IMR-90 (cell line): Measurements from ENCODE around the gene MNAT1. TPM values are rescaled to one million over a fixed set of nuclear protein-coding genes. Genes with fewer than 3 reads are reported as not detected.

Experiments
- ATAC-seq: fragments of 200-7000 bp; cut with Tn5 transposase; 2 replicates; pipeline ENCODE4 v1.9.1; 2020; ENCODE audit warnings: low read depth, mild to moderate bottlenecking, moderate library complexity
- BruUV-seq: library from RNA; stranded (reverse); fragments of 400-500 nt; replicated peaks from 2 replicates; lab custom pipeline; 2021; lab: Mats Ljungman, UMichigan
- CTCF ChIA-PET: fragments of 300-600 bp; formaldehyde crosslinking; extraction: SDS; loops from one replicate; lab custom pipeline; 2021; ENCODE audit warnings: antibody characterized with exemption; lab: Yijun Ruan, JAX
- POLR2A ChIA-PET: fragments of 300-600 bp; sonication (Branson Sonifier 250); formaldehyde crosslinking; loops from one replicate; lab custom pipeline; 2022; ENCODE audit warnings: antibody characterized with exemption; ENCODE audit not compliant: unreplicated experiment; lab: Charles Lee
- DNase-seq: peaks from one replicate; pipeline ENCODE4 v3.0.0; 2013
- H2AFZ ChIP-seq: replicated peaks from 2 replicates; pipeline ENCODE3; 2013; ENCODE audit warnings: low read length, mild to moderate bottlenecking; ENCODE audit not compliant: poor library complexity
- H2AK5ac ChIP-seq: 2 replicates; pipeline ENCODE4 v1.6.1; 2013; ENCODE audit warnings: low read depth, low read length, inconsistent platforms
- H2AK9ac ChIP-seq: replicated peaks from 2 replicates; pipeline ENCODE3; 2013; ENCODE audit warnings: mild to moderate bottlenecking, low read depth, low read length, moderate library complexity; ENCODE audit not compliant: poor library complexity
- H2BK120ac ChIP-seq: 2 replicates; pipeline ENCODE4 v1.6.1; 2013; ENCODE audit warnings: low read depth, low read length, inconsistent platforms
- H2BK15ac ChIP-seq: 3 replicates; pipeline ENCODE4 v1.6.1; 2013; ENCODE audit warnings: low read depth, low read length, inconsistent platforms
- H2BK20ac ChIP-seq: 2 replicates; pipeline ENCODE4 v1.6.1; 2013; ENCODE audit warnings: low read depth, mild to moderate bottlenecking, inconsistent platforms, low read length, moderate library complexity
- H2BK5ac ChIP-seq: 2 replicates; pipeline ENCODE4 v1.6.1; 2013; ENCODE audit warnings: mild to moderate bottlenecking, low read depth, low read length, inconsistent platforms; ENCODE audit not compliant: poor library complexity, severe bottlenecking
- H3K14ac ChIP-seq: replicated peaks from 2 replicates; pipeline ENCODE4 v1.6.1; 2013; ENCODE audit warnings: low read depth, low read length, inconsistent platforms
- H3K18ac ChIP-seq: 2 replicates; pipeline ENCODE4 v1.6.1; 2013; ENCODE audit warnings: low read depth, low read length, control low read depth
- H3K23ac ChIP-seq: 2 replicates; pipeline ENCODE4 v1.6.1; 2013; ENCODE audit warnings: low read depth, low read length, inconsistent platforms
- H3K27ac ChIP-seq: 2 replicates; pipeline ENCODE4 v1.5.1; 2013; ENCODE audit warnings: mild to moderate bottlenecking, control low read depth, low read length; ENCODE audit not compliant: insufficient read depth
- H3K27me3 ChIP-seq: 2 replicates; pipeline ENCODE4 v1.6.1; 2013; ENCODE audit warnings: low read length; ENCODE audit not compliant: control insufficient read depth, insufficient read depth
- H3K36me3 ChIP-seq: 2 replicates; pipeline ENCODE4 v1.6.1; 2013; ENCODE audit warnings: low read length, mixed read lengths; ENCODE audit not compliant: control insufficient read depth, insufficient read depth
- H3K4ac ChIP-seq: 2 replicates; pipeline ENCODE4 v1.6.1; 2013; ENCODE audit warnings: low read depth, low read length, inconsistent platforms
- H3K4me1 ChIP-seq: 2 replicates; pipeline ENCODE4 v1.6.1; 2013; ENCODE audit warnings: low read length, mixed read lengths; ENCODE audit not compliant: control insufficient read depth, insufficient read depth
- H3K4me2 ChIP-seq: 2 replicates; pipeline ENCODE4 v1.6.1; 2013; ENCODE audit warnings: low read depth, mild to moderate bottlenecking, control low read depth, low read length, moderate library complexity
- H3K4me3 ChIP-seq: 2 replicates; pipeline ENCODE4 v1.5.1; 2013; ENCODE audit warnings: low read depth, mild to moderate bottlenecking, control low read depth, low read length, moderate library complexity; ENCODE audit not compliant: insufficient read depth
- H3K56ac ChIP-seq: 2 replicates; pipeline ENCODE4 v1.6.1; 2013; ENCODE audit warnings: low read length, inconsistent platforms; ENCODE audit not compliant: insufficient read depth; ENCODE audit errors: extremely low read depth
- H3K79me1 ChIP-seq, 2 experiments: 2 replicates each; pipeline ENCODE4 v1.6.1; 2013; ENCODE audit warnings: low read length in 2 of 2, inconsistent platforms in 1 of 2, low read depth in 1 of 2
- H3K9ac ChIP-seq: 2 replicates; pipeline ENCODE4 v1.6.1; 2013; ENCODE audit warnings: low read depth, low read length, control low read depth
- H3K9me1 ChIP-seq: 2 replicates; pipeline ENCODE4 v1.6.1; 2013; ENCODE audit warnings: low read length, inconsistent platforms; ENCODE audit not compliant: insufficient read depth
- H3K9me3 ChIP-seq: 2 replicates; pipeline ENCODE4 v1.6.1; 2013; ENCODE audit warnings: low read length; ENCODE audit not compliant: control insufficient read depth, insufficient read depth
- H4K20me1 ChIP-seq: 2 replicates; pipeline ENCODE4 v1.6.1; 2013; ENCODE audit warnings: low read length, inconsistent platforms; ENCODE audit not compliant: insufficient read depth
- H4K5ac ChIP-seq: 2 replicates; pipeline ENCODE4 v1.6.1; 2013; ENCODE audit warnings: mild to moderate bottlenecking, low read depth, low read length, control low read depth
- H4K8ac ChIP-seq, 2 experiments: 2 replicates each; pipeline ENCODE4 v1.6.1; 2013; ENCODE audit warnings: low read depth in 2 of 2, low read length in 2 of 2, control low read depth in 1 of 2, inconsistent platforms in 1 of 2
- H4K91ac ChIP-seq: 2 replicates; pipeline ENCODE4 v1.6.1; 2013; ENCODE audit warnings: low read depth, low read length, inconsistent platforms; ENCODE audit not compliant: insufficient read depth
- CEBPB ChIP-seq: IDR thresholded peaks from 2 replicates; pipeline ENCODE4 v1.6.1; 2012; ENCODE audit warnings: low read depth, low read length, improper control_type of control experiment
- ELK1 ChIP-seq: fragments of 150-350 bp; IDR thresholded peaks from 2 replicates; pipeline ENCODE4 v1.6.1; 2016; ENCODE audit warnings: low read depth, mild to moderate bottlenecking, low read length, moderate library complexity, borderline replicate concordance
- RAD21 ChIP-seq: IDR thresholded peaks from 2 replicates; pipeline ENCODE4 v1.6.1; 2012; ENCODE audit warnings: low read length, improper control_type of control experiment
- RCOR1 ChIP-seq: IDR thresholded peaks from 2 replicates; pipeline ENCODE4 v1.6.1; 2012; ENCODE audit warnings: mild to moderate bottlenecking, low read length, improper control_type of control experiment; ENCODE audit not compliant: insufficient replicate concordance
- RFX5 ChIP-seq: IDR thresholded peaks from 2 replicates; pipeline ENCODE4 v1.8.0; 2012; ENCODE audit warnings: low read depth, mild to moderate bottlenecking, low read length, moderate library complexity
- SMC3 ChIP-seq: fragments of 150-350 bp; IDR thresholded peaks from 2 replicates; pipeline ENCODE4 v1.6.1; 2016; ENCODE audit warnings: low read depth, mild to moderate bottlenecking, antibody characterized with exemption, low read length, moderate library complexity
- WGBS, 2 experiments: methylation state at CpG; one replicate each; pipeline versions ENCODE4 v1.1.5 to v1.1.7; 2013; ENCODE audit warnings: missing lambda C conversion rate in 2 of 2; ENCODE audit not compliant: insufficient read length in 1 of 2; ENCODE audit errors: extremely low coverage in 2 of 2; 5-methylcytosine and 5-hydroxymethylcytosine counted together
- dilution Hi-C: fragments of 300-500 bp; cut with HindIII; formaldehyde crosslinking; loops from one replicate; pipeline ENCODE4 v1.14.3; 2018; ENCODE audit warnings: low sequenced_read_pairs; ENCODE audit not compliant: unreplicated experiment
- in situ Hi-C: fragments of 300-500 bp; cut with MboI; formaldehyde crosslinking; loops from 3 replicates; pipeline ENCODE4 v1.14.3; 2019; ENCODE audit warnings: low sequenced_read_pairs, inconsistent platforms, mixed read lengths
- intact Hi-C: fragments of 100-400 bp; cut with micrococcal nuclease; formaldehyde crosslinking; loops from 2 replicates; pipeline ENCODE4 v1.10.0; 2022
- polyA plus RNA-seq, 3 experiments: library from polyadenylated mRNA; depleted of rRNA; stranded (reverse); fragments of >200 nt; gene quantifications; 2 replicates each; pipeline ENCODE4 v1.2.3, GENCODE V29; 2012; ENCODE audit warnings: low replicate concordance in 1 of 3
- total RNA-seq: library from RNA; depleted of rRNA; stranded (reverse); fragments of >200 nt; gene quantifications from 2 replicates; pipeline ENCODE4 v1.2.3, GENCODE V29; 2012

Gene MNAT1
- total and polyA plus RNA-seq, 2 of the 4 experiments (the other 2 are of a cell fraction) = 48.2 to 53.0 TPM

GRCh38 chr14:60956202-60956601, 221.6 kb downstream of the MNAT1 start:
- H3K14ac ChIP-seq = no peak overlapping the region
- H3K4me2 ChIP-seq = no peak overlapping the region
- in situ Hi-C loops (no loop called here), dilution Hi-C loops (no loop called here), intact Hi-C loops (no loop called here)
- DNase-seq (no peak), ATAC-seq (no peak)
- H3K9me3 ChIP-seq = peaks cover 20% of the 10 kb centered on the region
- no peak overlapping the region for H2BK20ac ChIP-seq
- H3K23ac ChIP-seq = no peak overlapping the region
- H2BK5ac ChIP-seq = no peak overlapping the region
- ChIA-PET CTCF (no interaction called here), POLR2A (no interaction called here)
- no peaks in the 10 kb centered on the region for H3K36me3 ChIP-seq
- H3K27ac ChIP-seq = no peak overlapping the region
- no CpG with 5 or more reads among the region's 4 CpGs for WGBS, 2 experiments
- H2AK5ac ChIP-seq = no peak overlapping the region
- H3K18ac ChIP-seq = no peak overlapping the region
- no peaks in the 10 kb centered on the region; the same call in 1 of the 2 replicates for H3K4me1 ChIP-seq
- no peak overlapping the region for H4K8ac ChIP-seq
- H3K9me1 ChIP-seq = no peaks in the 10 kb centered on the region
- no peak overlapping the region for H4K91ac ChIP-seq
- no TSS peak for BruUV-seq
- no peak overlapping the region for H2BK15ac ChIP-seq
- no peak overlapping the region for H3K4me3 ChIP-seq
- no peak overlapping the region for H4K5ac ChIP-seq
- H2BK120ac ChIP-seq = no peak overlapping the region
- H3K56ac ChIP-seq = no peak overlapping the region
- H4K20me1 ChIP-seq = no peaks in the 10 kb centered on the region
- H2AFZ ChIP-seq = no peak overlapping the region
- TF ChIP-seq RFX5 = no peak
- no peak for TF ChIP-seq RAD21
- TF ChIP-seq CEBPB = no peak
- no peak for TF ChIP-seq RCOR1
- TF ChIP-seq SMC3 = no peak
- TF ChIP-seq ELK1 = no peak
- peaks cover 13 to 25% of the 10 kb centered on the region in 2 experiments for H3K79me1 ChIP-seq
- H3K4ac ChIP-seq = no peak overlapping the region
- no peak overlapping the region for H3K9ac ChIP-seq
- H3K27me3 ChIP-seq = no peaks in the 10 kb centered on the region
- H2AK9ac ChIP-seq = no peak overlapping the region
